IgD-negative memory B cell (primary cell): ENCODE results near the gene RUNX2. TPM values are rescaled to one million over a fixed set of nuclear protein-coding genes. Genes with fewer than 3 reads are reported as not detected.

Experiments
- polyA plus RNA-seq: library from polyadenylated mRNA; unstranded; fragments of 300-500 nt; fragmentation: Illumina TruSeq; gene quantifications from one replicate; pipeline ENCODE4 v1.2.3, GENCODE V29; 2021

The RUNX2 gene
- polyA plus RNA-seq, 1 donor from 2014 or later: 2.9 TPM

Other genes with a start within 250 kb of the RUNX2 start
- gene SUPT3H, start 49.6 kb downstream of the RUNX2 start, polyA plus RNA-seq: 8.5 TPM